NCI-H2227 (cell line): Measurements from ENCODE around the gene UTP15.

Source experiments
- DNase-seq: peaks from one replicate; lab custom pipeline; 2025; ENCODE audit not compliant: unreplicated experiment; lab: John Stamatoyannopoulos, UW

Gene UTP15

GRCh38 chr5:73620334-73620687 lies 54.8 kb downstream of the UTP15 start:
- no peak for DNase-seq

- no peak for DNase-seq
Measured at GRCh38 chr5:73623060-73623459, 57.5 kb downstream of the UTP15 start.

- DNase-seq: no peak
Measured at GRCh38 chr5:73623901-73624404, 58.4 kb downstream of the UTP15 start.

GRCh38 chr5:73624888-73625287 lies 59.3 kb downstream of the UTP15 start:
- DNase-seq: no peak

GRCh38 chr5:73625372-73625943 lies 59.9 kb downstream of the UTP15 start:
- DNase-seq: peak; percentile 47

- DNase-seq: peak; percentile 80
Measured at GRCh38 chr5:73625944-73626811, 60.6 kb downstream of the UTP15 start, which contains the start of gene ARHGEF28. Gene ARHGEF28, plus strand, starts transcription at chr5:73626196. Its CDS starts 58,656 bp downstream, at chr5:73684852.

- no peak for DNase-seq
Measured at GRCh38 chr5:73626814-73627313, 61.3 kb downstream of the UTP15 start.

- no peak for DNase-seq
Measured at GRCh38 chr5:73629456-73629855, 63.9 kb downstream of the UTP15 start.

GRCh38 chr5:73630765-73631164 lies 65.2 kb downstream of the UTP15 start:
- no peak for DNase-seq

GRCh38 chr5:73631500-73631899 lies 66.0 kb downstream of the UTP15 start:
- DNase-seq: no peak
